ENCODE data around the gene C19orf85.

DNA sequence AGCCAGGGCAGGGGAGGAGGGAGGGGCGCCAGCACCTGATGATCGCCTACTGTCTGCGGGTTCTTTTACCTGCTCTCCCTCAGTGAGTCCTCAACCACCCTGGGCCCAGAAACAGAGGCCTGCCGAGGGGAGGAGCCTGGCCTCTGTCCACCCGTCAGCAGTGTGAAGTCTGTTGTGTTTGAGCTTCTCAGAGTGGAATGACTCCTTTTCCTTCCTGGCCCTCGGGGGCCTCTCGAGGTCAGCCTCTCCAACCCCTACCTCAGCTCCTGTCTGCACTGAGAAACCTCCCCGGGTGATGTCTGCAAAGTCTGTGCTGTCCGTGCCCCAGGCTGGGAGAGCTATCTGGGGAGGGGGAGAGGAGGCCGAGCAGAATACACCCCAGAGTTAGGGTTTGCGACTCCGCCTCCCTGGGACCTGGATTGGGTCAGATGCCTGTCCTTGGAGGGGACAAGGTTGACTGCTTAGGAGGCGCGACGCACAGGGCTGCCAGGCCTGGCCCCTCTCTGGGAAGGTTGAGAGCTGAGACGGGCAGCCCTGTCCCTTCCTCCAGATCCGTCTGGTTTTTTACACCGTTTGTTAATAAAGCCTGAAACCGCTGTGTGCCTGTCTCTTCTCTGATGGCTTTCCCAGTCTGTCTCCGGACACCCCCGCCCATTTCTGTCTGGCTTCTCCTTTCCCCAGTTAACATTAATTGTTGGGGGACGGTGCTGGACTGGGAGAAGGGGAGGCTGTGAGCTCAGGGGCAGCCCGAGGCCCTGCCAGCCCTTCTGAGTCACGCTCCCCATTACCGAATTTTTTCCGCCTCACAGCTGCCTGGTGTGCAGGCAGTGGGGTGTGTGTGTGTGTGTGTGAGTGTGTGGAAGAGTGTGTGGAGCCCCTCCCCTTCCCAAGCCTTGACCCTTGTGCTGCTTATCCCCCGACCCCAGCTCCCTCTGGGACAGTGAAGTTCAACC is 22.7 kb upstream of the C19orf85 start:
- TF ChIP-seq, protein P1, sequence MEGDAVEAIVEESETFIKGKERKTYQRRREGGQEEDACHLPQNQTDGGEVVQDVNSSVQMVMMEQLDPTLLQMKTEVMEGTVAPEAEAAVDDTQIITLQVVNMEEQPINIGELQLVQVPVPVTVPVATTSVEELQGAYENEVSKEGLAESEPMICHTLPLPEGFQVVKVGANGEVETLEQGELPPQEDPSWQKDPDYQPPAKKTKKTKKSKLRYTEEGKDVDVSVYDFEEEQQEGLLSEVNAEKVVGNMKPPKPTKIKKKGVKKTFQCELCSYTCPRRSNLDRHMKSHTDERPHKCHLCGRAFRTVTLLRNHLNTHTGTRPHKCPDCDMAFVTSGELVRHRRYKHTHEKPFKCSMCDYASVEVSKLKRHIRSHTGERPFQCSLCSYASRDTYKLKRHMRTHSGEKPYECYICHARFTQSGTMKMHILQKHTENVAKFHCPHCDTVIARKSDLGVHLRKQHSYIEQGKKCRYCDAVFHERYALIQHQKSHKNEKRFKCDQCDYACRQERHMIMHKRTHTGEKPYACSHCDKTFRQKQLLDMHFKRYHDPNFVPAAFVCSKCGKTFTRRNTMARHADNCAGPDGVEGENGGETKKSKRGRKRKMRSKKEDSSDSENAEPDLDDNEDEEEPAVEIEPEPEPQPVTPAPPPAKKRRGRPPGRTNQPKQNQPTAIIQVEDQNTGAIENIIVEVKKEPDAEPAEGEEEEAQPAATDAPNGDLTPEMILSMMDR (conservative IDR thresholded peaks at IDR 0.05; ENCODE audit: low read depth in 2 of 2), result no peak
- TF ChIP-seq NANOG (IDR thresholded peaks at IDR 0.05; ENCODE audit: borderline replicate concordance) (no peak), JUNB (IDR thresholded peaks at IDR 0.05; ENCODE audit: unreplicated experiment) (no peak), ZNF331 (CRISPR knock-in tag; IDR thresholded peaks at IDR 0.05; ENCODE audit: low read depth) (no peak), POLR2AphosphoS5 (IDR thresholded peaks at IDR 0.05; ENCODE audit: low read depth) (no peak; the same call in 1 of the 2 replicates), EZH2 (IDR thresholded peaks at IDR 0.05; ENCODE audit: low read depth, unreplicated experiment) (no peak), CREB1 (CRISPR knock-in tag; IDR thresholded peaks at IDR 0.05; ENCODE audit: low read depth) (no peak), EZH2phosphoT487 (IDR thresholded peaks at IDR 0.05; ENCODE audit: unreplicated experiment) (no peak), ETS1 (IDR thresholded peaks at IDR 0.05) (no peak), STAT1 (IDR thresholded peaks at IDR 0.05; ENCODE audit: unreplicated experiment) (no peak)
- TF ChIP-seq, protein P2, sequence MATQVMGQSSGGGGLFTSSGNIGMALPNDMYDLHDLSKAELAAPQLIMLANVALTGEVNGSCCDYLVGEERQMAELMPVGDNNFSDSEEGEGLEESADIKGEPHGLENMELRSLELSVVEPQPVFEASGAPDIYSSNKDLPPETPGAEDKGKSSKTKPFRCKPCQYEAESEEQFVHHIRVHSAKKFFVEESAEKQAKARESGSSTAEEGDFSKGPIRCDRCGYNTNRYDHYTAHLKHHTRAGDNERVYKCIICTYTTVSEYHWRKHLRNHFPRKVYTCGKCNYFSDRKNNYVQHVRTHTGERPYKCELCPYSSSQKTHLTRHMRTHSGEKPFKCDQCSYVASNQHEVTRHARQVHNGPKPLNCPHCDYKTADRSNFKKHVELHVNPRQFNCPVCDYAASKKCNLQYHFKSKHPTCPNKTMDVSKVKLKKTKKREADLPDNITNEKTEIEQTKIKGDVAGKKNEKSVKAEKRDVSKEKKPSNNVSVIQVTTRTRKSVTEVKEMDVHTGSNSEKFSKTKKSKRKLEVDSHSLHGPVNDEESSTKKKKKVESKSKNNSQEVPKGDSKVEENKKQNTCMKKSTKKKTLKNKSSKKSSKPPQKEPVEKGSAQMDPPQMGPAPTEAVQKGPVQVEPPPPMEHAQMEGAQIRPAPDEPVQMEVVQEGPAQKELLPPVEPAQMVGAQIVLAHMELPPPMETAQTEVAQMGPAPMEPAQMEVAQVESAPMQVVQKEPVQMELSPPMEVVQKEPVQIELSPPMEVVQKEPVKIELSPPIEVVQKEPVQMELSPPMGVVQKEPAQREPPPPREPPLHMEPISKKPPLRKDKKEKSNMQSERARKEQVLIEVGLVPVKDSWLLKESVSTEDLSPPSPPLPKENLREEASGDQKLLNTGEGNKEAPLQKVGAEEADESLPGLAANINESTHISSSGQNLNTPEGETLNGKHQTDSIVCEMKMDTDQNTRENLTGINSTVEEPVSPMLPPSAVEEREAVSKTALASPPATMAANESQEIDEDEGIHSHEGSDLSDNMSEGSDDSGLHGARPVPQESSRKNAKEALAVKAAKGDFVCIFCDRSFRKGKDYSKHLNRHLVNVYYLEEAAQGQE (IDR thresholded peaks at IDR 0.05; ENCODE audit: unreplicated experiment), result no peak
